HG03097 (cell line): ENCODE results near the gene PPP2R5A.
"Not testable (repeated sequence)": the region's sequence is repeated elsewhere in the genome, so short reads cannot be mapped to it uniquely, and the experiment has no call there.

Source experiments
- ATAC-seq: cut with Tn5 transposase; IDR thresholded peaks from one replicate; pipeline ENCODE4 v1.9.1; 2021; ENCODE audit not compliant: unreplicated experiment, low FRiP score

Gene PPP2R5A

GRCh38 chr1:212294983-212295382 is 9.8 kb downstream of the PPP2R5A start:
- no peak for ATAC-seq

GRCh38 chr1:212295579-212295978 is 10.4 kb downstream of the PPP2R5A start:
- ATAC-seq: no peak

- no peak for ATAC-seq
Observed at GRCh38 chr1:212297338-212297737, 12.1 kb downstream of the PPP2R5A start.

GRCh38 chr1:212301580-212301979 is 16.4 kb downstream of the PPP2R5A start:
- ATAC-seq: no peak

- no peak for ATAC-seq
Observed at GRCh38 chr1:212302745-212303383, 17.7 kb downstream of the PPP2R5A start.

GRCh38 chr1:212305342-212305741 is 20.1 kb downstream of the PPP2R5A start:
- no peak for ATAC-seq

- not testable (repeated sequence) for ATAC-seq
Observed at GRCh38 chr1:212305984-212306452, 20.8 kb downstream of the PPP2R5A start.

GRCh38 chr1:212309967-212310366 is 24.8 kb downstream of the PPP2R5A start:
- no peak for ATAC-seq

GRCh38 chr1:212310383-212310782 is 25.2 kb downstream of the PPP2R5A start:
- no peak for ATAC-seq

- ATAC-seq: no peak
Observed at GRCh38 chr1:212311836-212312497, 26.8 kb downstream of the PPP2R5A start.

GRCh38 chr1:212313616-212314015 is 28.4 kb downstream of the PPP2R5A start:
- ATAC-seq: no peak

GRCh38 chr1:212315184-212315583 is 30.0 kb downstream of the PPP2R5A start:
- no peak for ATAC-seq

GRCh38 chr1:212315907-212316306 is 30.7 kb downstream of the PPP2R5A start:
- no peak for ATAC-seq

GRCh38 chr1:212317916-212318315 is 32.7 kb downstream of the PPP2R5A start:
- ATAC-seq: no peak

- ATAC-seq: not testable (repeated sequence)
Observed at GRCh38 chr1:212321031-212321430, 35.8 kb downstream of the PPP2R5A start.

- no peak for ATAC-seq
Observed at GRCh38 chr1:212323066-212323465, 37.9 kb downstream of the PPP2R5A start.

GRCh38 chr1:212326541-212326940 is 41.3 kb downstream of the PPP2R5A start:
- no peak for ATAC-seq

GRCh38 chr1:212328248-212328647 is 43.0 kb downstream of the PPP2R5A start:
- no peak for ATAC-seq

GRCh38 chr1:212329105-212329504 is 43.9 kb downstream of the PPP2R5A start:
- ATAC-seq: no peak

GRCh38 chr1:212341090-212341489 is 55.9 kb downstream of the PPP2R5A start:
- no peak for ATAC-seq

- ATAC-seq: no peak
Observed at GRCh38 chr1:212344905-212345304, 59.7 kb downstream of the PPP2R5A start.

- ATAC-seq: no peak
Observed at GRCh38 chr1:212346601-212347000, 61.4 kb downstream of the PPP2R5A start.
